ENCODE results near the gene PLEKHM2.

Gene PLEKHM2

GRCh38 chr1:15704526-15705183 lies 20.5 kb downstream of the PLEKHM2 start:
- TF ChIP-seq CEBPB (IDR thresholded peaks at IDR 0.05), result no peak
- no peak for TF ChIP-seq NFIC (IDR thresholded peaks at IDR 0.05)
- TF ChIP-seq FOXM1 (IDR thresholded peaks at IDR 0.05; ENCODE audit: borderline replicate concordance, low read depth), result no peak
- TF ChIP-seq YY1 (IDR thresholded peaks at IDR 0.05; ENCODE audit: low read depth), result no peak
- TF ChIP-seq REST (IDR thresholded peaks at IDR 0.05; ENCODE audit: low read depth), result no peak
- no peak for TF ChIP-seq EGR1 (IDR thresholded peaks at IDR 0.05)
- TF ChIP-seq RAD21 (IDR thresholded peaks at IDR 0.05; ENCODE audit: low read depth), result no peak
- no peak for TF ChIP-seq ZBTB7A (IDR thresholded peaks at IDR 0.05; ENCODE audit: low read depth)
- TF ChIP-seq CREB1 (IDR thresholded peaks at IDR 0.05; ENCODE audit: low read depth), result no peak
- TF ChIP-seq USF1 (IDR thresholded peaks at IDR 0.05), result no peak
- TF ChIP-seq MAX (IDR thresholded peaks at IDR 0.05), result no peak
- no peak for TF ChIP-seq TAF1 (IDR thresholded peaks at IDR 0.05; ENCODE audit: low read depth)
- TF ChIP-seq TEAD4 (IDR thresholded peaks at IDR 0.05), result no peak
- no peak for TF ChIP-seq TCF12 (IDR thresholded peaks at IDR 0.05; ENCODE audit: low read depth)
- TF ChIP-seq EP300 (IDR thresholded peaks at IDR 0.05; ENCODE audit: borderline replicate concordance), result no peak

GRCh38 chr1:15705184-15705566 lies 21.1 kb downstream of the PLEKHM2 start:
- TF ChIP-seq CEBPB (IDR thresholded peaks at IDR 0.05), result no peak
- TF ChIP-seq EP300 (IDR thresholded peaks at IDR 0.05; ENCODE audit: borderline replicate concordance), result no peak

GRCh38 chr1:15706751-15707150 lies 22.6 kb downstream of the PLEKHM2 start:
- TF ChIP-seq EP300 (IDR thresholded peaks at IDR 0.05; ENCODE audit: borderline replicate concordance) (no peak), TEAD4 (IDR thresholded peaks at IDR 0.05) (no peak), TCF12 (IDR thresholded peaks at IDR 0.05; ENCODE audit: low read depth) (no peak), TAF1 (IDR thresholded peaks at IDR 0.05; ENCODE audit: low read depth) (no peak), EGR1 (IDR thresholded peaks at IDR 0.05) (no peak)

GRCh38 chr1:15707239-15707925 lies 23.3 kb downstream of the PLEKHM2 start:
- TF ChIP-seq MAX (IDR thresholded peaks at IDR 0.05) (no peak), NFIC (IDR thresholded peaks at IDR 0.05) (no peak), TAF1 (IDR thresholded peaks at IDR 0.05; ENCODE audit: low read depth) (no peak), REST (IDR thresholded peaks at IDR 0.05; ENCODE audit: low read depth) (no peak), TEAD4 (IDR thresholded peaks at IDR 0.05) (no peak), RAD21 (IDR thresholded peaks at IDR 0.05; ENCODE audit: low read depth) (no peak), TCF12 (IDR thresholded peaks at IDR 0.05; ENCODE audit: low read depth) (no peak), EGR1 (IDR thresholded peaks at IDR 0.05) (no peak), YY1 (IDR thresholded peaks at IDR 0.05; ENCODE audit: low read depth) (no peak), ZBTB7A (IDR thresholded peaks at IDR 0.05; ENCODE audit: low read depth) (no peak), FOXM1 (IDR thresholded peaks at IDR 0.05; ENCODE audit: borderline replicate concordance, low read depth) (no peak), CEBPB (IDR thresholded peaks at IDR 0.05) (no peak), USF1 (IDR thresholded peaks at IDR 0.05) (no peak), CREB1 (IDR thresholded peaks at IDR 0.05; ENCODE audit: low read depth) (no peak), EP300 (IDR thresholded peaks at IDR 0.05; ENCODE audit: borderline replicate concordance) (no peak)

GRCh38 chr1:15708486-15709137 lies 24.5 kb downstream of the PLEKHM2 start:
- TF ChIP-seq EP300 (IDR thresholded peaks at IDR 0.05; ENCODE audit: borderline replicate concordance) (no peak), TAF1 (IDR thresholded peaks at IDR 0.05; ENCODE audit: low read depth) (no peak), TCF12 (IDR thresholded peaks at IDR 0.05; ENCODE audit: low read depth) (no peak), REST (IDR thresholded peaks at IDR 0.05; ENCODE audit: low read depth) (no peak), FOXM1 (IDR thresholded peaks at IDR 0.05; ENCODE audit: borderline replicate concordance, low read depth) (no peak), MAX (IDR thresholded peaks at IDR 0.05) (no peak), NFIC (IDR thresholded peaks at IDR 0.05) (no peak), EGR1 (IDR thresholded peaks at IDR 0.05) (no peak), TEAD4 (IDR thresholded peaks at IDR 0.05) (no peak), USF1 (IDR thresholded peaks at IDR 0.05) (no peak), RAD21 (IDR thresholded peaks at IDR 0.05; ENCODE audit: low read depth) (no peak), CEBPB (IDR thresholded peaks at IDR 0.05) (no peak), YY1 (IDR thresholded peaks at IDR 0.05; ENCODE audit: low read depth) (no peak), CREB1 (IDR thresholded peaks at IDR 0.05; ENCODE audit: low read depth) (no peak), ZBTB7A (IDR thresholded peaks at IDR 0.05; ENCODE audit: low read depth) (no peak)
